Measurements from ENCODE around the gene DHRSX.

DHRSX gene

GRCh38 chrX:2502668-2503519 is 2.1 kb upstream of the DHRSX start:
- ChIA-PET CTCF (no interaction called here), POLR2A (no interaction called here)
- Histone ChIP-seq H3K9me3 (ENCODE audit: control insufficient read depth, insufficient read depth, low read depth, low read length) (no peaks in the 10 kb centered on the region), H3K36me3 (ENCODE audit: control insufficient read depth in 2 of 2, insufficient read depth in 1 of 2, low read length in 2 of 2) (peaks cover 0 to 2% of the 10 kb centered on the region in 2 experiments; a peak in 1 of 3 replicates), H3K4me3 (ENCODE audit: low read depth, low read length) (no peak overlapping the region), H3K4me1 (ENCODE audit: control insufficient read depth, insufficient read depth, low read length) (peaks cover 13% of the 10 kb centered on the region), H3K27ac (ENCODE audit: extremely low read depth, low read depth, low read length) (peak overlapping the region; percentile 59; the same call in 1 of the 2 replicates)
- TF ChIP-seq ZNF707 (tag by site-specific recombination; IDR thresholded peaks at IDR 0.05) (no peak), ZNF600 (tag by site-specific recombination; IDR thresholded peaks at IDR 0.05) (0 out of 2 replicates have a peak, but pooled peaks have one; percentile 33), ZBTB17 (tag by site-specific recombination; IDR thresholded peaks at IDR 0.05) (0 out of 2 replicates have a peak, but pooled peaks have one; percentile 14), SALL2 (tag by site-specific recombination; IDR thresholded peaks at IDR 0.05; ENCODE audit: borderline replicate concordance) (no peak), ZBTB1 (tag by site-specific recombination; IDR thresholded peaks at IDR 0.05) (peak; percentile 41; the same call in 1 of the 2 replicates), ZNF561 (tag by site-specific recombination; IDR thresholded peaks at IDR 0.05; ENCODE audit: borderline replicate concordance) (0 out of 2 replicates have a peak, but pooled peaks have one; percentile 53), ZNF530 (tag by site-specific recombination; IDR thresholded peaks at IDR 0.05; ENCODE audit: low read depth) (no peak), ZNF223 (tag by site-specific recombination; IDR thresholded peaks at IDR 0.05) (no peak), WT1 (tag by site-specific recombination; IDR thresholded peaks at IDR 0.05) (no peak), ZNF239 (tag by site-specific recombination; IDR thresholded peaks at IDR 0.05) (no peak), ZNF423 (tag by site-specific recombination; IDR thresholded peaks at IDR 0.05) (peak; percentile 33; the same call in 1 of the 2 replicates), ZNF292 (tag by site-specific recombination; IDR thresholded peaks at IDR 0.05; ENCODE audit: borderline replicate concordance, low read depth) (no peak), ZNF610 (tag by site-specific recombination; IDR thresholded peaks at IDR 0.05; ENCODE audit: borderline replicate concordance) (no peak), PBX3 (CRISPR knock-in tag; IDR thresholded peaks at IDR 0.05) (no peak), ZNF335 (tag by site-specific recombination; conservative IDR thresholded peaks at IDR 0.05) (peak; percentile 14), ZBTB21 (tag by site-specific recombination; IDR thresholded peaks at IDR 0.05) (no peak), ZNF792 (tag by site-specific recombination; IDR thresholded peaks at IDR 0.05) (no peak), GLIS1 (tag by site-specific recombination; IDR thresholded peaks at IDR 0.05) (peak; percentile 90), EGR2 (tag by site-specific recombination; IDR thresholded peaks at IDR 0.05; ENCODE audit: low read depth) (no peak), CTCF (tag by site-specific recombination; IDR thresholded peaks at IDR 0.05) (no peak), ZNF596 (tag by site-specific recombination; IDR thresholded peaks at IDR 0.05) (peak; percentile 20; the same call in 1 of the 2 replicates), ZEB2 (tag by site-specific recombination; IDR thresholded peaks at IDR 0.05) (peak; percentile 81), ZNF548 (tag by site-specific recombination; IDR thresholded peaks at IDR 0.05) (no peak), REPIN1 (tag by site-specific recombination; IDR thresholded peaks at IDR 0.05; ENCODE audit: low read depth) (no peak), ZNF843 (tag by site-specific recombination; IDR thresholded peaks at IDR 0.05) (peak; percentile 44; the same call in 1 of the 2 replicates)
- TF ChIP-seq, protein P1, sequence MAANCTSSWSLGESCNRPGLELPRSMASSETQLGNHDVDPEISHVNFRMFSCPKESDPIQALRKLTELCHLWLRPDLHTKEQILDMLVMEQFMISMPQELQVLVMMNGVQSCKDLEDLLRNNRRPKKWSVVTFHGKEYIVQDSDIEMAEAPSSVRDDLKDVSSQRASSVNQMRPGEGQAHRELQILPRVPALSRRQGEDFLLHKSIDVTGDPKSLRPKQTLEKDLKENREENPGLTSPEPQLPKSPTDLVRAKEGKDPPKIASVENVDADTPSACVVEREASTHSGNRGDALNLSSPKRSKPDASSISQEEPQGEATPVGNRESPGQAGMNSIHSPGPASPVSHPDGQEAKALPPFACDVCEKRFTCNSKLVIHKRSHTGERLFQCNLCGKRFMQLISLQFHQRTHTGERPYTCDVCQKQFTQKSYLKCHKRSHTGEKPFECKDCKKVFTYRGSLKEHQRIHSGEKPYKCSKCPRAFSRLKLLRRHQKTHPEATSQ (tag by site-specific recombination; IDR thresholded peaks at IDR 0.05) = no peak
- TF ChIP-seq, protein P2, sequence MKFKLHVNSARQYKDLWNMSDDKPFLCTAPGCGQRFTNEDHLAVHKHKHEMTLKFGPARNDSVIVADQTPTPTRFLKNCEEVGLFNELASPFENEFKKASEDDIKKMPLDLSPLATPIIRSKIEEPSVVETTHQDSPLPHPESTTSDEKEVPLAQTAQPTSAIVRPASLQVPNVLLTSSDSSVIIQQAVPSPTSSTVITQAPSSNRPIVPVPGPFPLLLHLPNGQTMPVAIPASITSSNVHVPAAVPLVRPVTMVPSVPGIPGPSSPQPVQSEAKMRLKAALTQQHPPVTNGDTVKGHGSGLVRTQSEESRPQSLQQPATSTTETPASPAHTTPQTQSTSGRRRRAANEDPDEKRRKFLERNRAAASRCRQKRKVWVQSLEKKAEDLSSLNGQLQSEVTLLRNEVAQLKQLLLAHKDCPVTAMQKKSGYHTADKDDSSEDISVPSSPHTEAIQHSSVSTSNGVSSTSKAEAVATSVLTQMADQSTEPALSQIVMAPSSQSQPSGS (tag by site-specific recombination; IDR thresholded peaks at IDR 0.05; ENCODE audit: low read depth) = 0 out of 2 replicates have a peak, but pooled peaks have one; percentile 3
- TF ChIP-seq, protein P3, sequence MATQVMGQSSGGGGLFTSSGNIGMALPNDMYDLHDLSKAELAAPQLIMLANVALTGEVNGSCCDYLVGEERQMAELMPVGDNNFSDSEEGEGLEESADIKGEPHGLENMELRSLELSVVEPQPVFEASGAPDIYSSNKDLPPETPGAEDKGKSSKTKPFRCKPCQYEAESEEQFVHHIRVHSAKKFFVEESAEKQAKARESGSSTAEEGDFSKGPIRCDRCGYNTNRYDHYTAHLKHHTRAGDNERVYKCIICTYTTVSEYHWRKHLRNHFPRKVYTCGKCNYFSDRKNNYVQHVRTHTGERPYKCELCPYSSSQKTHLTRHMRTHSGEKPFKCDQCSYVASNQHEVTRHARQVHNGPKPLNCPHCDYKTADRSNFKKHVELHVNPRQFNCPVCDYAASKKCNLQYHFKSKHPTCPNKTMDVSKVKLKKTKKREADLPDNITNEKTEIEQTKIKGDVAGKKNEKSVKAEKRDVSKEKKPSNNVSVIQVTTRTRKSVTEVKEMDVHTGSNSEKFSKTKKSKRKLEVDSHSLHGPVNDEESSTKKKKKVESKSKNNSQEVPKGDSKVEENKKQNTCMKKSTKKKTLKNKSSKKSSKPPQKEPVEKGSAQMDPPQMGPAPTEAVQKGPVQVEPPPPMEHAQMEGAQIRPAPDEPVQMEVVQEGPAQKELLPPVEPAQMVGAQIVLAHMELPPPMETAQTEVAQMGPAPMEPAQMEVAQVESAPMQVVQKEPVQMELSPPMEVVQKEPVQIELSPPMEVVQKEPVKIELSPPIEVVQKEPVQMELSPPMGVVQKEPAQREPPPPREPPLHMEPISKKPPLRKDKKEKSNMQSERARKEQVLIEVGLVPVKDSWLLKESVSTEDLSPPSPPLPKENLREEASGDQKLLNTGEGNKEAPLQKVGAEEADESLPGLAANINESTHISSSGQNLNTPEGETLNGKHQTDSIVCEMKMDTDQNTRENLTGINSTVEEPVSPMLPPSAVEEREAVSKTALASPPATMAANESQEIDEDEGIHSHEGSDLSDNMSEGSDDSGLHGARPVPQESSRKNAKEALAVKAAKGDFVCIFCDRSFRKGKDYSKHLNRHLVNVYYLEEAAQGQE (tag by site-specific recombination; IDR thresholded peaks at IDR 0.05) = no peak

Measured in HEK293 (cell line).